Caki2 (cell line): ENCODE data around the gene CRK. TPM values are rescaled to one million over a fixed set of nuclear protein-coding genes. Genes with fewer than 3 reads are reported as not detected.

Source experiments
- DNase-seq: peaks from one replicate; pipeline ENCODE4 v3.0.0-alpha.2; 2015; ENCODE audit warnings: low read depth
- in situ Hi-C: cut with HindIII; loops from 2 replicates; pipeline ENCODE4 v1.10.0; 2016; ENCODE audit warnings: low sequenced_read_pairs, low pct_unique_long_range_greater_than_20kb, mixed read lengths
- total RNA-seq: library from RNA; depleted of rRNA; stranded (reverse); fragments of >200 nt; shearing (Covaris generic); gene quantifications from 2 replicates; pipeline ENCODE4 v1.2.3, GENCODE V29; 2014; ENCODE audit warnings: low replicate concordance

The CRK gene
- total RNA-seq, 1 experiment from 2014 or later: 25.4 TPM

- in situ Hi-C loops: no loop called here
- DNase-seq: peak; percentile 92
Measured at GRCh38 chr17:1487939-1488825, 32.1 kb upstream of the CRK start.

- peak; percentile 80 for DNase-seq
- in situ Hi-C loops: no loop called here
Measured at GRCh38 chr17:1486802-1487695, 31.0 kb upstream of the CRK start.

- DNase-seq: peak; percentile 50
- in situ Hi-C loops: no loop called here
Measured at GRCh38 chr17:1485423-1486376, 29.7 kb upstream of the CRK start.

GRCh38 chr17:1484676-1485422, 28.8 kb upstream of the CRK start:
- DNase-seq: peak; percentile 56
- in situ Hi-C loops: no loop called here

- DNase-seq: no peak
- in situ Hi-C loops: no loop called here
Measured at GRCh38 chr17:1484060-1484535, 28.1 kb upstream of the CRK start.

GRCh38 chr17:1482680-1483079, 26.6 kb upstream of the CRK start:
- no peak for DNase-seq
- in situ Hi-C loops: no loop called here

GRCh38 chr17:1481736-1482135, 25.7 kb upstream of the CRK start:
- no peak for DNase-seq
- in situ Hi-C loops: no loop called here

- no peak for DNase-seq
- in situ Hi-C loops: no loop called here
Measured at GRCh38 chr17:1480747-1481465, 24.9 kb upstream of the CRK start.

- in situ Hi-C loops: no loop called here
- DNase-seq: no peak
Measured at GRCh38 chr17:1478418-1478817, 22.4 kb upstream of the CRK start.

- no peak for DNase-seq
- in situ Hi-C loops: no loop called here
Measured at GRCh38 chr17:1475321-1475854, 19.4 kb upstream of the CRK start.

- DNase-seq: peak; percentile 55
- in situ Hi-C loops: no loop called here
Measured at GRCh38 chr17:1474402-1475189, 18.6 kb upstream of the CRK start.

GRCh38 chr17:1473841-1474240, 17.8 kb upstream of the CRK start:
- in situ Hi-C loops: no loop called here
- DNase-seq: no peak

GRCh38 chr17:1473170-1473569, 17.1 kb upstream of the CRK start:
- in situ Hi-C loops: no loop called here
- DNase-seq: no peak

- DNase-seq: no peak
- in situ Hi-C loops: no loop called here
Measured at GRCh38 chr17:1471911-1472821, 16.1 kb upstream of the CRK start.

- in situ Hi-C loops: no loop called here
- DNase-seq: no peak
Measured at GRCh38 chr17:1471490-1471889, 15.5 kb upstream of the CRK start.
